Caco-2 (cell line): Measurements from ENCODE around the gene CCDC197. TPM values are rescaled to one million over a fixed set of nuclear protein-coding genes. Genes with fewer than 3 reads are reported as not detected.

Source experiments
- BruUV-seq: library from RNA; stranded (reverse); fragments of 400-500 nt; replicated peaks from 2 replicates; lab custom pipeline; 2021; lab: Mats Ljungman, UMichigan
- CTCF ChIA-PET: fragments of 300-600 bp; sonication (Branson Sonifier 250); formaldehyde crosslinking; loops from one replicate; lab custom pipeline; 2022; ENCODE audit warnings: antibody characterized with exemption; lab: Charles Lee
- POLR2A ChIA-PET: fragments of 300-600 bp; sonication (Branson Sonifier 250); formaldehyde crosslinking; loops from one replicate; lab custom pipeline; 2022; ENCODE audit warnings: antibody characterized with exemption; lab: Charles Lee
- DNase-seq, 2 experiments: peaks; one replicate each; pipeline versions ENCODE4 v3.0.0 to v3.0.0-alpha.2; 2020 to 2022
- H3K27me3 ChIP-seq: replicated peaks from 2 replicates; pipeline ENCODE4 v1.6.0; 2011; ENCODE audit warnings: low read length; ENCODE audit not compliant: control insufficient read depth, insufficient read depth
- H3K36me3 ChIP-seq: 2 replicates; pipeline ENCODE4 v1.5.1; 2011; ENCODE audit warnings: low read length; ENCODE audit not compliant: control insufficient read depth, insufficient read depth
- H3K4me1 ChIP-seq: fragments of 250-450 bp; sonication (Bioruptor Pico); 2 replicates; pipeline ENCODE4 v1.5.1; 2020; ENCODE audit warnings: mild to moderate bottlenecking
- H3K4me3 ChIP-seq: 2 replicates; pipeline ENCODE4 v1.5.1; 2011; ENCODE audit warnings: low read depth, mild to moderate bottlenecking, control low read depth, low read length
- H3K9me3 ChIP-seq: fragments of 250-450 bp; sonication (Bioruptor Pico); 2 replicates; pipeline ENCODE4 v1.5.1; 2020; ENCODE audit warnings: mild to moderate bottlenecking, moderate library complexity
- H3K27ac Mint-ChIP-seq: one replicate; pipeline ENCODE4 v1.8.0; 2022; ENCODE audit warnings: mixed read lengths; ENCODE audit not compliant: unreplicated experiment
- H3K27me3 Mint-ChIP-seq: one replicate; pipeline ENCODE4 v1.8.0; 2022; ENCODE audit warnings: mixed read lengths; ENCODE audit not compliant: insufficient read depth, unreplicated experiment
- H3K36me3 Mint-ChIP-seq: one replicate; pipeline ENCODE4 v1.8.0; 2022; ENCODE audit warnings: mild to moderate bottlenecking, mixed read lengths; ENCODE audit not compliant: insufficient read depth, unreplicated experiment
- H3K4me1 Mint-ChIP-seq: one replicate; pipeline ENCODE4 v1.8.0; 2022; ENCODE audit warnings: low read depth, mixed read lengths; ENCODE audit not compliant: unreplicated experiment
- H3K4me3 Mint-ChIP-seq: one replicate; pipeline ENCODE4 v1.8.0; 2022; ENCODE audit warnings: mild to moderate bottlenecking, moderate library complexity, mixed read lengths; ENCODE audit not compliant: unreplicated experiment
- H3K9me3 Mint-ChIP-seq: one replicate; pipeline ENCODE4 v1.8.0; 2022; ENCODE audit warnings: mixed read lengths; ENCODE audit not compliant: unreplicated experiment
- CTCF ChIP-seq, 2 experiments: fragments of 200-600 bp in 1 of 2; IDR thresholded peaks; 1 replicate in 1 of 2; 2 replicates in 1 of 2; pipeline versions ENCODE4 v1.5.1 to v1.8.0; 2011 to 2022; ENCODE audit warnings: antibody characterized with exemption in 1 of 2, control low read depth in 1 of 2, inconsistent platforms in 1 of 2, low read depth in 1 of 2, low read length in 1 of 2, mild to moderate bottlenecking in 1 of 2, moderate library complexity in 1 of 2; ENCODE audit not compliant: insufficient read depth in 1 of 2, severe bottlenecking in 1 of 2, unreplicated experiment in 1 of 2
- intact Hi-C: fragments of 100-400 bp; cut with micrococcal nuclease; formaldehyde crosslinking; loops from one replicate; pipeline ENCODE4 v1.10.0; 2022; ENCODE audit not compliant: unreplicated experiment
- total RNA-seq: library from RNA; stranded (reverse); gene quantifications from 2 replicates; pipeline ENCODE4 v1.2.3, GENCODE V29; 2022

CCDC197 gene
- total RNA-seq, 1 experiment from 2014 or later: not detected

GRCh38 chr14:94045101-94045500, 48.0 kb downstream of the CCDC197 start:
- intact Hi-C loops: no loop called here
- no peaks in the 10 kb centered on the region for H3K27me3 Mint-ChIP-seq
- ChIA-PET POLR2A (no interaction called here), CTCF (no interaction called here)
- H3K4me1 ChIP-seq: no peaks in the 10 kb centered on the region
- no peak for DNase-seq
- no peak overlapping the region for H3K27ac Mint-ChIP-seq
- H3K4me3 ChIP-seq: no peak overlapping the region
- BruUV-seq: no TSS peak
- no peaks in the 10 kb centered on the region for H3K9me3 Mint-ChIP-seq
- no peaks in the 10 kb centered on the region for H3K9me3 ChIP-seq
- H3K36me3 ChIP-seq: no peaks in the 10 kb centered on the region
- no peaks in the 10 kb centered on the region for H3K27me3 ChIP-seq
- H3K4me3 Mint-ChIP-seq: no peak overlapping the region
- peaks cover 38% of the 10 kb centered on the region for H3K36me3 Mint-ChIP-seq
- no peaks in the 10 kb centered on the region for H3K4me1 Mint-ChIP-seq
- no peak for TF ChIP-seq CTCF (IDR thresholded peaks at IDR 0.05; ENCODE audit: insufficient read depth in 1 of 2, low read depth in 1 of 2, low read length in 1 of 2, severe bottlenecking in 1 of 2, unreplicated experiment in 1 of 2)

GRCh38 chr14:94045563-94046345, 48.7 kb downstream of the CCDC197 start:
- TF ChIP-seq CTCF (IDR thresholded peaks at IDR 0.05; ENCODE audit: insufficient read depth in 1 of 2, low read depth in 1 of 2, low read length in 1 of 2, severe bottlenecking in 1 of 2, unreplicated experiment in 1 of 2): no peak
- CTCF ChIA-PET: no interaction called here
- Mint-ChIP-seq H3K36me3 (peaks cover 43% of the 10 kb centered on the region), H3K4me1 (no peaks in the 10 kb centered on the region), H3K4me3 (no peak overlapping the region), H3K9me3 (no peaks in the 10 kb centered on the region), H3K27ac (no peak overlapping the region), H3K27me3 (no peaks in the 10 kb centered on the region)
- H3K36me3 ChIP-seq: peaks cover under 1% of the 10 kb centered on the region
- no peaks in the 10 kb centered on the region for H3K4me1 ChIP-seq
- DNase-seq: no peak
- BruUV-seq: no TSS peak
- POLR2A ChIA-PET: no interaction called here
- H3K27me3 ChIP-seq: no peaks in the 10 kb centered on the region
- intact Hi-C loops: no loop called here
- no peak overlapping the region for H3K4me3 ChIP-seq
- H3K9me3 ChIP-seq: no peaks in the 10 kb centered on the region

GRCh38 chr14:94046696-94047250, 49.7 kb downstream of the CCDC197 start:
- Mint-ChIP-seq H3K27me3 (no peaks in the 10 kb centered on the region), H3K9me3 (no peaks in the 10 kb centered on the region), H3K4me3 (no peak overlapping the region), H3K36me3 (peaks cover 53% of the 10 kb centered on the region), H3K4me1 (no peaks in the 10 kb centered on the region), H3K27ac (no peak overlapping the region)
- no peaks in the 10 kb centered on the region for H3K4me1 ChIP-seq
- ChIA-PET CTCF (no interaction called here), POLR2A (no interaction called here)
- intact Hi-C loops: no loop called here
- H3K9me3 ChIP-seq: no peaks in the 10 kb centered on the region
- DNase-seq: no peak
- no TSS peak for BruUV-seq
- H3K4me3 ChIP-seq: no peak overlapping the region
- no peak for TF ChIP-seq CTCF (IDR thresholded peaks at IDR 0.05; ENCODE audit: insufficient read depth in 1 of 2, low read depth in 1 of 2, low read length in 1 of 2, severe bottlenecking in 1 of 2, unreplicated experiment in 1 of 2)
- H3K27me3 ChIP-seq: no peaks in the 10 kb centered on the region
- H3K36me3 ChIP-seq: peaks cover 3% of the 10 kb centered on the region
